GM23338 (cell line): ENCODE data around the gene CENPS. TPM values are rescaled to one million over a fixed set of nuclear protein-coding genes. Genes with fewer than 3 reads are reported as not detected.

Experiments
- ATAC-seq: fragments of 200-7000 bp; cut with Tn5 transposase; 3 replicates; pipeline ENCODE4 v1.9.1; 2020
- DNase-seq: peaks from one replicate; pipeline ENCODE4 v3.0.0-alpha.2; 2015; ENCODE audit warnings: low spot score
- H2AFZ ChIP-seq: fragments of 200-600 bp; sonication (generic); 2 replicates; pipeline ENCODE4 v1.8.0; 2016; ENCODE audit warnings: antibody characterized with exemption, mild to moderate bottlenecking, moderate library complexity
- H3F3A ChIP-seq: fragments of 200-600 bp; sonication (generic); replicated peaks from 2 replicates; pipeline ENCODE4 v1.8.0; 2017; ENCODE audit warnings: antibody characterized with exemption, mixed run types, low read depth
- H3K27ac ChIP-seq: fragments of 200-600 bp; sonication (generic); 2 replicates; pipeline ENCODE4 v1.6.1; 2016; ENCODE audit warnings: low read depth
- H3K27me3 ChIP-seq: fragments of 200-600 bp; sonication (generic); 2 replicates; pipeline ENCODE4 v1.8.0; 2016; ENCODE audit warnings: mild to moderate bottlenecking, mixed run types, moderate library complexity; ENCODE audit not compliant: insufficient read depth
- H3K36me3 ChIP-seq: fragments of 200-600 bp; sonication (generic); 2 replicates; pipeline ENCODE4 v1.8.0; 2016; ENCODE audit warnings: mild to moderate bottlenecking; ENCODE audit not compliant: insufficient read depth
- H3K4me1 ChIP-seq: fragments of 200-600 bp; sonication (generic); 2 replicates; pipeline ENCODE4 v1.8.0; 2016; ENCODE audit warnings: mild to moderate bottlenecking, moderate library complexity; ENCODE audit not compliant: insufficient read depth
- H3K4me2 ChIP-seq: fragments of 200-600 bp; sonication (generic); 2 replicates; pipeline ENCODE4 v1.7.1; 2017; ENCODE audit warnings: mixed run types
- H3K4me3 ChIP-seq: fragments of 200-600 bp; sonication (generic); 2 replicates; pipeline ENCODE4 v1.6.1; 2016; ENCODE audit warnings: mixed run types
- H3K79me2 ChIP-seq: fragments of 200-600 bp; sonication (generic); replicated peaks from 2 replicates; pipeline ENCODE4 v1.8.0; 2017; ENCODE audit warnings: mild to moderate bottlenecking; ENCODE audit not compliant: insufficient read depth
- H3K9me2 ChIP-seq: fragments of 200-600 bp; sonication (generic); 2 replicates; pipeline ENCODE4 v1.8.0; 2017; ENCODE audit not compliant: insufficient read depth
- H4K20me1 ChIP-seq: fragments of 200-600 bp; sonication (generic); replicated peaks from 2 replicates; pipeline ENCODE4 v1.8.0; 2017; ENCODE audit warnings: mild to moderate bottlenecking; ENCODE audit not compliant: insufficient read depth
- H3K27ac Mint-ChIP-seq: 2 replicates; pipeline ENCODE4 v1.8.0; 2020; ENCODE audit warnings: inconsistent platforms, mild to moderate bottlenecking, moderate library complexity, mixed read lengths
- H3K27me3 Mint-ChIP-seq: 3 replicates; pipeline ENCODE4 v1.8.0; 2022; ENCODE audit warnings: low read depth, mild to moderate bottlenecking, moderate library complexity, mixed read lengths, inconsistent platforms; ENCODE audit not compliant: insufficient read depth, poor library complexity
- H3K36me3 Mint-ChIP-seq: 3 replicates; pipeline ENCODE4 v1.8.0; 2021; ENCODE audit warnings: low read depth, mild to moderate bottlenecking, inconsistent platforms, moderate library complexity, mixed read lengths
- H3K4me1 Mint-ChIP-seq: 3 replicates; pipeline ENCODE4 v1.8.0; 2020; ENCODE audit warnings: mild to moderate bottlenecking, inconsistent platforms, mixed read lengths
- H3K4me3 Mint-ChIP-seq: 3 replicates; pipeline ENCODE4 v1.8.0; 2021; ENCODE audit warnings: moderate library complexity, mild to moderate bottlenecking, inconsistent platforms, mixed read lengths
- H3K9me3 Mint-ChIP-seq: 3 replicates; pipeline ENCODE4 v1.8.0; 2020; ENCODE audit warnings: moderate library complexity, mild to moderate bottlenecking, inconsistent platforms, mixed read lengths
- CREB1 ChIP-seq: fragments of 250-450 bp; sonication (Bioruptor Pico); IDR thresholded peaks from 2 replicates; pipeline ENCODE4 v1.5.0; 2020; ENCODE audit warnings: low read depth, mild to moderate bottlenecking, moderate library complexity
- CTCF ChIP-seq, 2 experiments: fragments of 200-600 bp in 1 of 2; sonication (generic) in 1 of 2; conservative IDR thresholded peaks; 2 replicates each; pipeline versions ENCODE4 v1.5.1 to v1.6.1; 2016 to 2017; ENCODE audit warnings: antibody characterized with exemption in 2 of 2, low read depth in 2 of 2, mild to moderate bottlenecking in 2 of 2, moderate library complexity in 1 of 2
- ETS1 ChIP-seq: IDR thresholded peaks from 2 replicates; pipeline ENCODE4 v1.6.1; 2016; ENCODE audit warnings: antibody characterized with exemption
- EZH2 ChIP-seq: fragments of 200-600 bp; sonication (generic); IDR thresholded peaks from one replicate; pipeline ENCODE4 v1.8.0; 2017; ENCODE audit warnings: antibody characterized with exemption, mild to moderate bottlenecking, low read depth; ENCODE audit not compliant: unreplicated experiment
- EZH2phosphoT487 ChIP-seq: fragments of 200-600 bp; sonication (generic); IDR thresholded peaks from one replicate; pipeline ENCODE4 v1.8.1; 2018; ENCODE audit warnings: antibody characterized with exemption; ENCODE audit not compliant: unreplicated experiment
- NANOG ChIP-seq: IDR thresholded peaks from 2 replicates; pipeline ENCODE4 v1.6.1; 2016; ENCODE audit warnings: antibody characterized with exemption, borderline replicate concordance
- POLR2AphosphoS5 ChIP-seq: IDR thresholded peaks from 2 replicates; pipeline ENCODE4 v1.6.1; 2016; ENCODE audit warnings: antibody characterized with exemption, low read depth
- REST ChIP-seq: IDR thresholded peaks from one replicate; pipeline ENCODE4 v1.6.1; 2018; ENCODE audit warnings: antibody characterized with exemption; ENCODE audit not compliant: unreplicated experiment
- STAT1 ChIP-seq: IDR thresholded peaks from one replicate; pipeline ENCODE4 v1.6.1; 2016; ENCODE audit warnings: antibody characterized with exemption; ENCODE audit not compliant: unreplicated experiment
- ZNF114 ChIP-seq: fragments of 250-450 bp; sonication (Bioruptor Pico); IDR thresholded peaks from 2 replicates; pipeline ENCODE4 v1.5.0; 2020; ENCODE audit warnings: mild to moderate bottlenecking, moderate library complexity
- ZNF331 ChIP-seq: fragments of 250-450 bp; sonication (Bioruptor Pico); IDR thresholded peaks from 2 replicates; pipeline ENCODE4 v1.5.0; 2020; ENCODE audit warnings: low read depth, mild to moderate bottlenecking, moderate library complexity
- polyA plus RNA-seq: library from polyadenylated mRNA; unstranded; fragments of >200 nt; fragmentation: Nextera tagmentation; extraction: Ambion mirVana; gene quantifications from 2 replicates; pipeline ENCODE4 v1.2.1, GENCODE V29; 2016
- total RNA-seq: library from RNA; depleted of rRNA; stranded (reverse); fragments of >200 nt; shearing (Covaris generic); gene quantifications from 2 replicates; pipeline ENCODE4 v1.2.3, GENCODE V29; 2014

The CENPS gene
- total and polyA plus RNA-seq, 2 experiments from 2014 or later, result 4.7 to 31.3 TPM

GRCh38 chr1:10429868-10430215 lies 391 bp upstream of the CENPS start (continued):
- TF ChIP-seq CTCF (conservative IDR thresholded peaks at IDR 0.05; ENCODE audit: low read depth in 2 of 2) (no peak), ETS1 (no peak), ZNF114 (CRISPR knock-in tag) (no peak), ZNF331 (CRISPR knock-in tag) (no peak)

- no peaks in the 10 kb centered on the region; the same call in 1 of the 2 replicates for H4K20me1 ChIP-seq
- peak overlapping the region; percentile 81 for H3K27ac Mint-ChIP-seq
- peak overlapping the region; percentile 87 for H3K4me3 Mint-ChIP-seq
- DNase-seq (peak; percentile 67), ATAC-seq (peak; percentile 7)
- H3K4me1 ChIP-seq, result no peaks in the 10 kb centered on the region
- peak overlapping the region; percentile 97 for H2AFZ ChIP-seq
- no peaks in the 10 kb centered on the region for H3K9me2 ChIP-seq
- H3K27me3 Mint-ChIP-seq, result peaks cover 10% of the 10 kb centered on the region
- no peaks in the 10 kb centered on the region for H3K36me3 Mint-ChIP-seq
- H3K27ac ChIP-seq, result peak overlapping the region; percentile 97; the same call in 1 of the 2 replicates
- peaks cover 11% of the 10 kb centered on the region; the same call in 2 of the 3 replicates for H3K4me1 Mint-ChIP-seq
- H3K36me3 ChIP-seq, result no peaks in the 10 kb centered on the region
- no peaks in the 10 kb centered on the region; the same call in 1 of the 2 replicates for H3K79me2 ChIP-seq
- peak overlapping the region; percentile 82 for H3K4me3 ChIP-seq
- H3F3A ChIP-seq, result peaks cover 9% of the 10 kb centered on the region
- no peaks in the 10 kb centered on the region for H3K9me3 Mint-ChIP-seq
- no peaks in the 10 kb centered on the region for H3K27me3 ChIP-seq
- peak overlapping the region; percentile 83 for H3K4me2 ChIP-seq
- TF ChIP-seq STAT1 (no peak), CTCF (conservative IDR thresholded peaks at IDR 0.05; ENCODE audit: low read depth in 2 of 2) (no peak), POLR2AphosphoS5 (no peak), EZH2 (no peak), REST (no peak), CREB1 (CRISPR knock-in tag) (no peak), ETS1 (no peak), NANOG (no peak), EZH2phosphoT487 (no peak)
Measured at GRCh38 chr1:10431070-10431730, 967 bp downstream of the CENPS start.
